ENCODE results near the gene ZFP57.
A peak's percentile ranks its signal among the peaks of the same experiment; 100 is the strongest.

Gene ZFP57

DNA sequence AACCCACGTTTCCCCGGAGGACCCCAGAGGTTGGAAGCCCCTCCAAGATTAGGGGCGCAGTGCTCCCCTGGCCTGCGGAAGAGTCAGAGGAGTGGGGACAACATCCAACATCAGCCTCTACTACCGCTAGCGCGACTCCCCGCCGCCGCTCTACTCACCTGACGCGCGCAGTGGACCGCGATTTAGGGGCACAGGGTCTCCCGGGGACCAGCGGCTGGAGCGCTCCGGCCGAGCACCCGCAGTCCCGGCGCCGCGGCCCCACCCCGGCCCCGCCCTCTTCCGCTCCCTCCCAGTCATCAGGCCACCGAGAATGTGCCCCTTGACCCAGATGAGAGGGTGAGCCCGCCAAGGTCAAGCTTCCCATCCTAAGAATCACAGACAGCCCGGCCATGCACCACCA is at the start of gene ZFP57:
TSS of gene ZFP57 (minus strand) at position 249 of the 400 bp plus-strand sequence. CDS start 4,149 bp downstream, outside the sequence.
- no peak for DNase-seq
- no peak for TF ChIP-seq POLR2A (IDR thresholded peaks at IDR 0.05; ENCODE audit: low read length)
- TF ChIP-seq GATA1 (IDR thresholded peaks at IDR 0.05; ENCODE audit: low read depth, low read length), result no peak

DNA sequence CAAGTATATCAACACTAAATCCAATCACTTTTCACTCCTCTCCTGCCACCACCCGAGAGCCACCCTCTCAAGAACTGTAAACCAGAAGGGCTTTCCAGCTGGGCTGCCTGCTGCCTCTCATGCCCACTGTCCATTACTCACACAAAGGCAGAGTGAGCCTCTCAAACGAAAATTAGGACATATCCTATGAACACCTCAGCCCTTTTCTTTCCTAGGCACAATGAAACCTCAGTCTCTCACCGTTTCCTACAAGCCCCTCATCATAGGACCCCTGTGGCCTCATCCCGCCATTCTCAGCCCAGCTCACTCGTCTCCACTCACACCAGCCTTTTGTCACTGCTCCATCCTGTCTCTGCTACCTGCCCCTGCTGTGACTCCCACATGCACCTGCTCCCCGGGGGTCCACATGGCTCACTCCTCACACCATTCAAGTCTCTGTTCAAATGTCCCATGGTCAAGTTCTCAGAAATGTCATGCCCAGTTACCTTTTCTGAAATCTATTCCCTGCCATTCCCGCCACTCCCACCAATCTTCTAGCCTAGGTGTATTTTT is 49.7 kb upstream of the ZFP57 start:
- DNase-seq, result no peak
- TF ChIP-seq GATA1 (IDR thresholded peaks at IDR 0.05; ENCODE audit: low read depth, low read length) (no peak), POLR2A (IDR thresholded peaks at IDR 0.05; ENCODE audit: low read length) (no peak)

- DNase-seq, result no peak
- TF ChIP-seq POLR2A (IDR thresholded peaks at IDR 0.05; ENCODE audit: low read length) (no peak), GATA1 (IDR thresholded peaks at IDR 0.05; ENCODE audit: low read depth, low read length) (no peak)
These were observed 48.9 kb upstream of the ZFP57 start for GRCh38 chr6:29729774-29730328.

GRCh38 chr6:29728875-29729270 is 47.9 kb upstream of the ZFP57 start:
- no peak for DNase-seq
- TF ChIP-seq GATA1 (IDR thresholded peaks at IDR 0.05; ENCODE audit: low read depth, low read length) (no peak), POLR2A (IDR thresholded peaks at IDR 0.05; ENCODE audit: low read length) (no peak)

DNA sequence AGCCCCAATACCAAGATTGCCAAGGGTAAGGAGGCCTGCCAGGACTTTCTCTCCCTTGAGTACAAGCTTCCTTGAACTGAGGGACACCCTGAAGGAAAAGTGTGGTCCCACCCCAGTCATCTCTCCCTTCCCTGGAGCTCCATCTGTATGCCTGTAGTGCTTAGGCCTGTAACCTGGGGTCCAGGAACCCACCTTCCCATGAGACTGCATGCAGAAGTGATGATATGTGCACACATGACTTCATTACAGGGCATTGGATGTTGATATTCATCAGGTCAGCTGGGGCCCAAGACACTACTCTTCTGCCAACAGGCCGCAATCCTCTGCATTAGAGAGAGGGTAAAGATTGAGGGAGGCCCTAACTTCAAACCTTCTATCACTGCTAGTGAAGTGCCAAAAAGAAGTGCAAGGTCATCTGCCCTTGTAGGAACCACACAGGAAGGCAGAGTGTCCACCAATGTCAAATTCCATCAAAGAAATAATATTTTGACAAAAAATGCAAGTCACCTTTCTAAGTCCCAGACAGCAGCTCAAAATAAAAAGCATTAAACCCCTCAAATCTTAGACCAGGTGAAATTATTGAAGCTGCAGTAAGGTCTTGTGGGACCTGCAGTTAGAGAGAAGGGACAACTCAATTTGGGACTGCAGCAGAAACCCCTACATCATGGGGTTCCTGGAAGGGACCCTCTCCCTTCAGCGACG is 47.4 kb upstream of the ZFP57 start:
- no peak for DNase-seq
- no peak for TF ChIP-seq POLR2A (IDR thresholded peaks at IDR 0.05; ENCODE audit: low read length)
- no peak for TF ChIP-seq GATA1 (IDR thresholded peaks at IDR 0.05; ENCODE audit: low read depth, low read length)

DNA sequence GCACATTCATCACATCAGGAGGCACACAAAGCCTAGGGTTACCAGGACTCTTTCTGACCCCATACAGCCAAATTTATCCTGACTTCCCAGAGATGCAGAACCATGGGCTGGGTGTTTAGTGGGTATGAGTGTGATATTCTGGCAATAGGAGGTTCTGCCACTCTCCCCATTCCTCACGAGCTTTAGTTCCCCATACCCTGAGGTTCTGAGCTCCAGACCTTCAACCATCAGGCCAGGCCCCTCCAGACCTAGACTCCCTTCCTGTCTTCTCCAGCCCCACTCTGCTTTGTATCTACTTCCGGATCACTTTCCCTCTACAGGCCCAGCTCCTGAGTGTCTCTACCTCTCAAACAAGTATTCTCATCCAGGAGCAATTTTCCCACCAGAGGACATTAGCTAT is 46.7 kb upstream of the ZFP57 start:
- TF ChIP-seq GATA1 (IDR thresholded peaks at IDR 0.05; ENCODE audit: low read depth, low read length) (no peak), POLR2A (IDR thresholded peaks at IDR 0.05; ENCODE audit: low read length) (no peak)
- DNase-seq, result no peak

DNA sequence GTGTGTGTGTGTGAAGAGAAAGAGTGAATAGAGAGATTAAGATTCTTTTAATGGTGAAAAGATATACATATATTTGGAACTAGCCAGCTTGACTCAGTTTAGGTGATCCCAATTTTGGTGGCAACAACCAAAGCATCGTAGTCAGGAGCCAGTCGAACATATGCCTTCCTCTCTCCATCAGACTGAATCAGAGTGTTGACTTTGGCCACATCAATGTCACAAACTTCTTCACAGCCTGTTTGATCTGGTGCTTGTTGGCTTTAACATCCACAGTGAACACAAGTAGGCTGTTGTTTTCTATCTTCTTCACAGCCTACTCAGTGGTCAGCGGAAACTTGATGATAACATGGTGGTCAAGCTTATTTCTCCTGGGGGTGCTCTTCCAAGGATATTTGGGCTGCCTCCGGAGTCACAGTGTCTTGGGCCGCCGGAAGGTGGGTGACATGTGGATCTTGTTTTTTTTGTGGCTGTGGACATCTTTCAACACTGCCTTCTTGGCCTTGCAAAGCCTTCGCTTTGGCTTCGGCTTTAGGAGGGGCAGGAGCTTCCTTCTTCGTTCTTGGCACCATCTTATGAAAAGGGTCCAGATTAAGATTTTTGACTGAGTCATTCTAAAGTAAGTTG is 45.7 kb upstream of the ZFP57 start:
- no peak for DNase-seq
- TF ChIP-seq GATA1 (IDR thresholded peaks at IDR 0.05; ENCODE audit: low read depth, low read length) (no peak), POLR2A (IDR thresholded peaks at IDR 0.05; ENCODE audit: low read length) (no peak)

DNA sequence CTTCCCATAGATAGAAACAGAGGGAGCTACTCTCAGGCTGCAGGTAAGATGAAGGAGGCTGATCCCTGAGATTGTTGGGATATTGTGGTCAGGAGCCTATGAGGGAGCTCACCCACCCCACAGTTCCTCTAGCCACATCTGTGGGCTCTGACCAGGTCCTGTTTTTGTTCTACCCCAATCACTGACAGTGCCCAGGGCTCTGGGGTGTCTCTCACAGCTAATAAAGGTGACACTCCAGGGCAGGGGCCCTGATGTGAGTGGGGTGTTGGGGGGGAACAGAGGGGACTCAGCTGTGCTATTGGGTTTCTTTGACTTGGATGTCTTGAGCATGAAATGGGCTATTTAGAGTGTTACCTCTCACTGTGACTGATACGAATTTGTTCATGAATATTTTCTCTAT is 45.0 kb upstream of the ZFP57 start:
- TF ChIP-seq POLR2A (IDR thresholded peaks at IDR 0.05; ENCODE audit: low read length) (no peak), GATA1 (IDR thresholded peaks at IDR 0.05; ENCODE audit: low read depth, low read length) (no peak)
- no peak for DNase-seq

- TF ChIP-seq POLR2A (IDR thresholded peaks at IDR 0.05; ENCODE audit: low read length) (no peak), GATA1 (IDR thresholded peaks at IDR 0.05; ENCODE audit: low read depth, low read length) (no peak)
- no peak for DNase-seq
These were observed 44.3 kb upstream of the ZFP57 start for GRCh38 chr6:29724937-29725869.

GRCh38 chr6:29723666-29724588 is 43.0 kb upstream of the ZFP57 start:
- TF ChIP-seq GATA1 (IDR thresholded peaks at IDR 0.05; ENCODE audit: low read depth, low read length) (no peak), POLR2A (IDR thresholded peaks at IDR 0.05; ENCODE audit: low read length) (no peak)
- peak in 1 of 2 experiments; percentile 7 for DNase-seq

DNA sequence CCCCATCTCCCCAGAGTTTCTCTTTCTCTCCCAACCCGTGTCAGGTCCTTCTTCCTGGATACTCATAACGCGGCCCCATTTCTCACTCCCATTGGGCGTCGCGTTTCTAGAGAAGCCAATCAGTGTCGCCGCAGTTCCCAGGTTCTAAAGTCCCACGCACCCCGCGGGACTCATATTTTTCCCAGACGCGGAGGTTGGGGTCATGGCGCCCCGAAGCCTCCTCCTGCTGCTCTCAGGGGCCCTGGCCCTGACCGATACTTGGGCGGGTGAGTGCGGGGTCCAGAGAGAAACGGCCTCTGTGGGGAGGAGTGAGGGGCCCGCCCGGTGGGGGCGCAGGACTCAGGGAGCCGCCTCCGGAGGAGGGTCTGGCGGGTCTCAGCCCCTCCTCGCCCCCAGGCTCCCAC is 42.3 kb upstream of the ZFP57 start, which contains the start of gene HLA-F:
TSS of gene HLA-F (plus strand) at position 173 of the 404 bp plus-strand sequence. CDS start at position 203, 30 bp downstream.
- TF ChIP-seq POLR2A (IDR thresholded peaks at IDR 0.05; ENCODE audit: low read length), result no peak
- no peak for TF ChIP-seq GATA1 (IDR thresholded peaks at IDR 0.05; ENCODE audit: low read depth, low read length)
- DNase-seq, result peak in 1 of 2 experiments; percentile 46

DNA sequence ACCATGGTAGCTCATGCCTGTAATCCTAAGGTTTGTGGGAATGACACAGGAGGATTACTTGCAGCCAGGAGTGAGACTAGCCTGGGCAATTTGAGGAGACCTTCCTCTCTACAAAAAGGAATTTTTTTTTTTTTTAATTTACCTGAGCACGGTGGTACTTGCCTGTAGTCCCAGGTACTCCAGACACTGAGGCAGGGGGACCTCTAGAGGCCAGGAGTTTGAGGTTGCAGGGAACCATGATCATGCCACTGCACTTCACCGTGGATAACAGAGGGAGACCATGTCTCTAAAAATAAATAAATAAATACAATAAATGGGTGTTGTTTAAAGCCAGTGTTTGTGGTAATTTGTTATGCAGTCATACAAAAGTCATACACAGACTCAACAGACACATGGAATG is 39.9 kb upstream of the ZFP57 start:
- DNase-seq, result no peak
- TF ChIP-seq POLR2A (IDR thresholded peaks at IDR 0.05; ENCODE audit: low read length), result no peak
- no peak for TF ChIP-seq GATA1 (IDR thresholded peaks at IDR 0.05; ENCODE audit: low read depth, low read length)

All from erythroblast (primary cell).